Measurements from ENCODE around the gene C2CD4D. TPM values are rescaled to one million over a fixed set of nuclear protein-coding genes. Genes with fewer than 3 reads are reported as not detected.

C2CD4D gene
- polyA plus RNA-seq, 2 of the 4 experiments (the other 2 are of a cell fraction) = not detected

GRCh38 chr1:151888972-151889570, 49.5 kb upstream of the C2CD4D start (continued):
- TF ChIP-seq CBX8 (IDR thresholded peaks at IDR 0.05) (no peak), PHF8 (IDR thresholded peaks at IDR 0.05; ENCODE audit: borderline replicate concordance, low read depth) (no peak), ATOH8 (CRISPR knock-in tag; IDR thresholded peaks at IDR 0.05; ENCODE audit: low read depth) (no peak)

GRCh38 chr1:151887028-151887427, 47.4 kb upstream of the C2CD4D start:
- DNase-seq (ENCODE audit: low read depth in 1 of 2, low spot score in 1 of 2) (no peak), ATAC-seq (no peak), FAIRE-seq (no peak)
- Histone ChIP-seq H3K27ac (no peak overlapping the region), H3K4me1 (no peaks in the 10 kb centered on the region), H3K9me3 (no peaks in the 10 kb centered on the region), H3K4me3 (no peak overlapping the region), H3K4me2 (no peak overlapping the region)
- ChIA-PET POLR2A (no interaction called here), CTCF (interaction anchor here (1.3 to 3.4 kb wide), 8 partner anchors 9 to 127 kb away, joined by 3 to 25 read pairs (median 10); partner anchors contain the start of gene THEM4)
- 85% methylated on average over 1 of the region's 1 CpG for WGBS (ENCODE audit: missing lambda C conversion rate)
- no peak for TF ChIP-seq CTCF (IDR thresholded peaks at IDR 0.05)
- no peak for TF ChIP-seq GATA3 (IDR thresholded peaks at IDR 0.05; ENCODE audit: borderline replicate concordance)
- TF ChIP-seq BCL3 (IDR thresholded peaks at IDR 0.05) = no peak
- no peak for TF ChIP-seq BHLHE40 (IDR thresholded peaks at IDR 0.05; ENCODE audit: low read depth, low read length)
- no peak for TF ChIP-seq RCOR1 (IDR thresholded peaks at IDR 0.05; ENCODE audit: low read depth, low read length)
- TF ChIP-seq USF2 (IDR thresholded peaks at IDR 0.05) = no peak
- TF ChIP-seq FOXS1 (CRISPR knock-in tag; IDR thresholded peaks at IDR 0.05) = no peak
- no peak for TF ChIP-seq EHMT2 (IDR thresholded peaks at IDR 0.05; ENCODE audit: low read depth)
- TF ChIP-seq ZFP36 (IDR thresholded peaks at IDR 0.05; ENCODE audit: borderline replicate concordance, partially characterized antibody) = no peak
- no peak for TF ChIP-seq MAX (IDR thresholded peaks at IDR 0.05)
- no peak for TF ChIP-seq NFE2L2 (conservative IDR thresholded peaks at IDR 0.05; ENCODE audit: low read length)
- TF ChIP-seq HDAC2 (IDR thresholded peaks at IDR 0.05) = no peak
- TF ChIP-seq RFX5 (IDR thresholded peaks at IDR 0.05) = no peak
- no peak for TF ChIP-seq MYC (IDR thresholded peaks at IDR 0.05; ENCODE audit: borderline replicate concordance, low read length)
- no peak for TF ChIP-seq PBX3 (IDR thresholded peaks at IDR 0.05)

- no peak for FAIRE-seq
- Histone ChIP-seq H3K9me3 (no peaks in the 10 kb centered on the region), H3K4me1 (no peaks in the 10 kb centered on the region), H3K4me3 (no peak overlapping the region), H3K27ac (no peak overlapping the region), H3K4me2 (no peak overlapping the region)
- DNase-seq (ENCODE audit: low read depth in 1 of 2, low spot score in 1 of 2) = no peak
- ChIA-PET CTCF (interaction anchor here (0.6 to 1.7 kb wide), 3 partner anchors 24 to 128 kb away, joined by 3 to 6 read pairs (median 6); partner anchors contain the start of gene THEM4), POLR2A (no interaction called here)
- ATAC-seq = no peak
- WGBS (ENCODE audit: missing lambda C conversion rate) = 27% methylated on average over 1 of the region's 1 CpG
- TF ChIP-seq USF2 (IDR thresholded peaks at IDR 0.05) = no peak
- no peak for TF ChIP-seq TFCP2L1 (CRISPR knock-in tag; IDR thresholded peaks at IDR 0.05)
- no peak for TF ChIP-seq CHD4 (IDR thresholded peaks at IDR 0.05; ENCODE audit: borderline replicate concordance)
- TF ChIP-seq MAFK (IDR thresholded peaks at IDR 0.05; ENCODE audit: partially characterized antibody) = no peak
- no peak for TF ChIP-seq RARB (CRISPR knock-in tag; IDR thresholded peaks at IDR 0.05)
- TF ChIP-seq NR3C1 (IDR thresholded peaks at IDR 0.05) = no peak
- TF ChIP-seq E2F6 (IDR thresholded peaks at IDR 0.05; ENCODE audit: borderline replicate concordance, low read depth) = no peak
- no peak for TF ChIP-seq MAZ (IDR thresholded peaks at IDR 0.05; ENCODE audit: borderline replicate concordance, low read depth, low read length)
- TF ChIP-seq HMGXB4 (CRISPR knock-in tag; IDR thresholded peaks at IDR 0.05; ENCODE audit: borderline replicate concordance) = no peak
- TF ChIP-seq EP300 (IDR thresholded peaks at IDR 0.05) = no peak
Observed at GRCh38 chr1:151885479-151885878, 45.9 kb upstream of the C2CD4D start.
